Amniotic stem cell (primary cell): ENCODE measurements around the gene TMEM121.
"Not testable (repeated sequence)": the region's sequence is repeated elsewhere in the genome, so short reads cannot be mapped to it uniquely, and the experiment has no call there.

Experiments used
- DNase-seq: peaks from one replicate; lab custom pipeline; 2025; lab: John Stamatoyannopoulos, UW

The TMEM121 gene

DNA sequence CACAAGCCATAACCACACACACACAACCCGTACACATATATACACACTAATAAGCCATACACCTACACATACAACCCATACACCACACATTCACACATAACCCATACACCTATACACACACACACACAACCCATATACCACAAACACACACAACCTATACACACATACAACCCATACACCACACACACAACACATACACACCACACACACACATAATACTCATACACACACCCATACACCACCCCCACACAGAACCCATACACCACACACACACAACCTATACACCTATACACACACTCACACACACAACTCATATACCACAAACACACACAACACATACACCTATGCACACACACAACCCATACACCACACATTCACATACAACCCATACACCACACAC, 44.1 kb downstream of the TMEM121 start:
- no peak for DNase-seq

DNA sequence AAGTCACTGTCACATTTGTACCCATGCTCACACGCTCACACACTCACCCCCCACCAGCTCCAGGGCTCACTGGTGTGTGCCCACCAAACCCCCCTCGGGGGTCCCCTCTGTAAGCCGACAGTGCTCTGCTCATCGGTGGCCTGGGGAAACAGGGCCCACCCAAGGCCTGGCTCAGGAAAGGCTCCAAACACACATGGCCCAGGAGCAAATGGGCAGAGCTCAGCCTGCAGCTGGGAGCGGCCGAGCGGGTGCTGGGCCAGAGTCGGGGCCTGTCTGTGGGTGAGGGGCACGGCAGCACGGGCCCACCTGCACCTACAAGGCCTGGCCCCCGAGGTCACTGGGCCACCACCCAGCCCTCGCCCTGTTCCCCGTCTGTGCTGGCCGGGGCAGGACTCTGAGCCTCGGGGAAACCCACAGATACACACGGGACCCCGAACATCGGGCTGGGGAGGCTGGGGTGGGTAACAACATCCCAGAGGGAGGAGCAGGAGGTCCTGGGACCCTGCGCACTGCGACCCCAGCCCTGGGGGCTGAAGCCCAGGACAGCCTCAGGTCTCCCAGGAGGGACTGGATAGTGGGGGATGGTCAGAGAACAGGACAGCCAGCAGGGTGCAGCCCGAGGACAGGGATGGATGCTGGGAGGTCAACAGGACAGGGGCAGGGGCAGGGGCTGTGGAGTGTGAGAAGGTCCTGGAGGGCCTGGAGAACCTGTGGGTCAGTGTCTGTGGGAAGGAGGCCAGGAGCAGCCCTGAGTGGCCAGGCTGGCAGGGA, 45.0 kb downstream of the TMEM121 start:
- not testable (repeated sequence) for DNase-seq

DNA sequence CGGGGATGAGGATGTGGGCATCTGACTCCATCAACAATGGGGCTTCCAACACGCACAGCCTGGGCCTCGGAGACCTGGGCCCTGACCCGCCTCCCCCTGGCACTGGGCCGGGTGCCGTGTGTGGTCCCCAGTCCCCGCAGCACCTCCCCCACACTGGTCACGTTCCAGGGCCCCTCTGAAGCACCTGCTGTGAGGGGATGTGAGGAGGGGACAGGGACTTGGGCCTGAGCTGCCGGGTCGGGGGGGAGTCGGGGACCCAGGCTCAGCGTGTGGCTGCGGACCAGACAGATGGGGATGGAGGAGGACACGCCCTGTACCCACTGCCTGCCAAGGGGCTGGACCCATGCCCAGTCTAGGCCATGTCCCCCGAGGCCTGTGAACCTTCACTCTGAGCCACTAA, 45.7 kb downstream of the TMEM121 start:
- DNase-seq, result not testable (repeated sequence)

DNA sequence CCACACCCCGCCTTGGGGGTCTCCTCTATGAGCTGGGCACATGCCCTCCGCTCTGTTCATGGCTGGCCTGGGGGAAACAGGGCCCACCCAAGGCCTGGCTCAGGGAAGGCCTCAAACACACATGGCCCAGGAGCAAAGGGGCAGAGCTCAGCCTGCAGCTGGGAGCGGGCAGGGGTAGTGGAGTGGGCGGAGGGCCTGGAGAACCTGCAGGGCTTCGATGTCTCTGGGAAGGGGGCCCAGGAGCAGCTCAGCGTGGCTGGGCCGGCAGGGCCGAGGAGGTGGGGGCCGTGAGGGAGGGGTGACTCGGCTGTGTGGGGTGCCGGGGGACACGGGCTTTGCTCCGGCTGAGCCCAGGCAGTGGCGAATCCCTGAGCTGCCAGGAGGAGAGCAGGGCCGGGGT, 47.5 kb downstream of the TMEM121 start:
- DNase-seq, result not testable (repeated sequence)

DNA sequence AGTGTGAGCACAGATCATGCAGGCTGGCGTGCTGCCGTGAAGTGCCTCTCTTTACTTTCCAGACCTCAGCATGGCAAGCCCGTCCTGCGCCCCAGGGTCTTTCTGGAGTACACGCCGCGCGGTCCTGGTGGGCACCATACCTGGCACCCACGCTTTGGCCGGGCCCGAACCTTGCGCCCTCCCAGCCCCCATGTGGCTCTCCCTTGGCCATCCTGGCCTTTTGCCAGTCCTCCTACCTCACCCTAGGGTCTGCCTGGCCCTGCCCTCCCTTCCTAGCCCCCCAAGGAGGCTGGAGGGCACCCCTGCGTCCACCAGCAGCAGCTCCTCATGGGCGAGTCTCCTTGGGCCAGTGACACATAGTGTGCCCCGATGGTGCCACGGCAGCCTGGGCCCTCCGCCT, 48.0 kb downstream of the TMEM121 start:
- not testable (repeated sequence) for DNase-seq

DNA sequence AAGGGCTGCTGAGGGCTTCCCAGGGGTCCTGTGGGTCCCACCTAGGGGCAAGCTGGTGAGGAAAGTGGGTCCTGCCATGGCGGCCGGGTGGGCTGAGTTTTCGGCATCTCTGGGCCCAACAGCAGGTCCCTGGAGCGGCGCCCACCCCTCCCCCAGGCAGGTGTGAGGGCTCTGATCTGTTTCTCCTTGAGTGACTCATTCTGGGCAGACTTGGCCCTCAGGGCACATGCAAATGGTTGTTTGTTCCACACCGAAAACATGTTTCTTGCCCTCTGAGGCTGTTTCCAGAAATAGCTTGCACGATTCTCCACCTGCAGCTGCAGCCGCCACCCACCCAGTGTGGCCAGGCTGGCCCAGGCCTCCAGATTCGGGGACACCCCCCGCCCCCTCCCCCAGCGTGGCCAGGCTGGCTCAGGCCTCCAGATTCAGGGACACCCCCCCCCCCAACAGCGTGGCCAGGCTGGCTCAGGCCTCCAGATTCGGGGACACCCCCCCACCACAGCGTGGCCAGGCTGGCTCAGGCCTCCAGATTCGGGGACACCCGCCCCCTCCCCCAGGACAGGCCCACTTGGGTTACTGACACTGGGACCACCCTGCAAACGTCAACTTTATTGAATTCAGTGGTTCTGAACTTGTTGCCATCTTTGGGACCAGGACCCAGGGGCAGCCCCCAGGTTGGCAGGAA, 48.8 kb downstream of the TMEM121 start:
- not testable (repeated sequence) for DNase-seq

DNA sequence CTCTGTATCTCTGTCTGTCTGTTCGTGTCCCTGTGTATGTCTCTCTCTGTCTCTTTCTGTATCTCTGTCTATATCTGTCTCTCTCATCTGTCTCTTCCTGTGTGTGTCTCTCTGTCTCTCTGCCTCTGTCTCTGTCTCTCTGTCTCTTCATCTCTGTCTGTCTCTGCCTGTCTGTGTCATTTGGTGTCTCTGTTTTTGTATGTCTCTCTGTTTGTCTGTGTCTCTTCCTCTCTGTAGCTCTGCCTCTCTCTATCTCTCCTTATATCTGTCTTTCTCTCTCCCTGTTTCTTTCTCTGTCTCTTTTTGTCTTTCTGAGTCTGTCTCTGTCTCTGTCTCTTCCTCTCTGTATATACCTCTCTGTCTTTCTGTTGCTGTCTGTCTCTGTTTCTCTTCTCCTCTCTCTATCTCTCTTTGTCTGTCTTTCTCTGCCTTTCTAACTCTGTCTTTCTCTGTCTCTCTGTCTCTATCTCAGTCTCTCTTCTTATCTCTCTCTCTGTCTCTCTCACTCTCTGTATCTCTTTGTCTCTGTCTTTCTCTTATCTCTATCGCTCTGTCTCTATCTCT, 50.2 kb downstream of the TMEM121 start:
- no peak for DNase-seq

DNA sequence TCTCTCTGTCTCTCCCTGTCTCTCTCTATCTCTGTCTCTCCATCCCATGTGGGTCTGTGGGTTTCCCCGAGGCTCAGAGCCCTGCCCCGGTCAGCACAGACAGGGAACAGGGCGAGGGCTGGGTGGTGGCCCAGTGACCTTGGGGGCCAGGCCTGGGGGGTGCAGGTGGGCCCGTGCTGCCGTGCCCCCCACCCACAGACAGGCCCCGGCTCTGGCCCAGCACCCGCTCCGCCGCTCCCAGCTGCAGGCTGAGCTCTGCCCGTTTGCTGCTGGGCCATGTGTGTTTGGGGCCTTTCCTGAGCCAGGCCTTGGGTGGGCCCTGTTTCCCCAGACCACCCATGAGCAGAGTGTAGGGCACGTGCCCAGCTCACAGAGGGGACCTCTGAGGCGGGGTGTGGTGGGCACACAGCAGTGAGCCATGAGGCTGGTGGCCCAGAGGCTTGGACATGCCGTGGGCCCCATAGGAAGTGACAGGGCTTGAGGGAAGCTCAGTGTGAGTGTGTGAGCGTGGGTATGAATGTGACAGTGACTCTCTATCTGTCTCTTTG, 51.0 kb downstream of the TMEM121 start:
- no peak for DNase-seq

DNA sequence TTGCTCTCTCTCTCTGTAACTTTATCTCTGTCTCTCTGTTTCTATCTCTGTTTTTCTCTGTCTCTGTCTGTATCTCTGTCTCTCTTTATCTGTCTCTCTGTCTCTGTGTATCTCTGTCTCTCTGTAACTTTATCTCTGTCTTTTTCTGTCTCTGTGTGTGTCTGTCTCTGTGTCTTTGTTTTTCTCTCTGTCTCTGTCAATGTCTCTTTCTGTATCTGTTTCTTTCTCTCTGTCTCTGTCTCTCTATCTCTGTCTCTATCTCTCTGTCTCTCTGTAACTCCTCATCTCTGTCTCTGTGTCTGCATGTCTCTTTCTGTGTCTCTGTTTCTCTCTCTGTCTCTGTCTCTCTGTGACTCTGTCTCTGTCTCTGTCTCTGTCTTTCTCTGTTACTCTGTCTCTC, 51.7 kb downstream of the TMEM121 start:
- no peak for DNase-seq

DNA sequence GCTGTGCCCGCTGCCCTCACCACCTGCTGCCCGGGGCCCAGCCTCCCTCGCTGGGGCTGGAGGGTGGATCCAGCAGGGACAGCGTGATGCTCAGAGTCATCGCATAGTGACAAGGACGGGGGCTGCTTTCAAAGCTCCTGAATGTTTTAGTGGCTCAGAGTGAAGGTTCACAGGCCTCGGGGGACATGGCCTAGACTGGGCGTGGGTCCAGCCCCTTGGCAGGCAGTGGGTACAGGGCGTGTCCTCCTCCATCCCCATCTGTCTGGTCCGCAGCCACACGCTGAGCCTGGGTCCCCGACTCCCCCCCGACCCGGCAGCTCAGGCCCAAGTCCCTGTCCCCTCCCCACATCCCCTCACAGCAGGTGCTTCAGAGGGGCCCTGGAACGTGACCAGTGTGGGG, 52.8 kb downstream of the TMEM121 start:
- not testable (repeated sequence) for DNase-seq
